ENCODE results near the gene TOR1A.

TOR1A gene, protein sequence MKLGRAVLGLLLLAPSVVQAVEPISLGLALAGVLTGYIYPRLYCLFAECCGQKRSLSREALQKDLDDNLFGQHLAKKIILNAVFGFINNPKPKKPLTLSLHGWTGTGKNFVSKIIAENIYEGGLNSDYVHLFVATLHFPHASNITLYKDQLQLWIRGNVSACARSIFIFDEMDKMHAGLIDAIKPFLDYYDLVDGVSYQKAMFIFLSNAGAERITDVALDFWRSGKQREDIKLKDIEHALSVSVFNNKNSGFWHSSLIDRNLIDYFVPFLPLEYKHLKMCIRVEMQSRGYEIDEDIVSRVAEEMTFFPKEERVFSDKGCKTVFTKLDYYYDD

GRCh38 chr9:129823935-129824601, at the start of gene TOR1A:
Gene TOR1A, minus strand, starts transcription at chr9:129824136. Its CDS starts 51 bp downstream, at chr9:129824085.
- DNase-seq (ENCODE audit: low read depth, low spot score) = peak; percentile 87

DNA sequence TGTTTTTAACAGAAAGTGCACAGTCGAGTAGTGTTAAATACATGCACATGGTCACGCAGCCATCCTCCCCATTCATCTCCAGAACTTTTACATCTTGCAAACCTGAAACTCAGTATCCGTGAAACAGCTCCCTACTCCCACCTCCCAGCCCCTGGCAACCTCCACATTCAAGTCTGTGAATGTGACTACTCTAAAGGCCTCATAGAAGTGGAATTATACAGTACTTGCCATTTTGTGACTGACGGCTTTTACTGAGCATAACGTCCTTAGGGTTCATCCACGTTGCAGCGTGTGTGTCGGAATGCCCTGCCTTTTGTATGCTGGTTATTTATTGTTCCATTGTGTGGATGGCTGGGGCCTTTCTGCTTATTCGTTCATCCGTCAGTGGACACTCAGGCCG, 47.1 kb upstream of the TOR1A start:
- no peak for DNase-seq (ENCODE audit: low read depth, low spot score)

- DNase-seq (ENCODE audit: low read depth, low spot score) = no peak
These were observed 45.9 kb upstream of the TOR1A start for GRCh38 chr9:129869585-129870501.

DNA sequence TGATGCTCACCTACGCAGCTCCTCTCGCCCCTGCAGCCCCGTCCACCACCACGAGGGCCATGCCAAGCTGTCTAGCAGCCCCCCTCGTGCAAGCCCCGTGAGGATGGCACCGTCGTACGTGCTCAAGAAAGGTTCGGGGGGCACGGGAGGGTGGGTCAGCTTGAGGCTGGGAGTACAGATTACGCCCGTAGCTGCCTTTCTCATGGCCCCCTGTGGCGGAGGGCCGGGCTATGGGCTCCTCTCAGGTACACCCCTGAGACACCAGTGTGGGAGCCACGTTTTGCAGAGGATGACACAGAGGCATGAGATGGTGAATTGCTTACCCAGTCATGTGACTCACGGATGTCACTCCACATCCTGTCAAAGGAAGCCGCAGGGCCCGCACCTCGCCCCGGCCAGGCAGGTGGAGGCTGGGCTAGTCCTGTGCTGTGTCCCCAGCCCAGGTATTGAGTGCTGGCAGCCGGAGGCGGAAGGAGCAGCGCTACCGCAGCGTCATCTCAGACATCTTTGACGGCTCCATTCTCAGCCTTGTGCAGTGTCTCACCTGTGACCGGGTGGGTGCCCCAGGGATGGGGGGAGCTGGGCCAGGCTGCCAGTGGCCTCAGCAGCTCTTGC, 45.0 kb upstream of the TOR1A start:
- no peak for DNase-seq (ENCODE audit: low read depth, low spot score)

DNA sequence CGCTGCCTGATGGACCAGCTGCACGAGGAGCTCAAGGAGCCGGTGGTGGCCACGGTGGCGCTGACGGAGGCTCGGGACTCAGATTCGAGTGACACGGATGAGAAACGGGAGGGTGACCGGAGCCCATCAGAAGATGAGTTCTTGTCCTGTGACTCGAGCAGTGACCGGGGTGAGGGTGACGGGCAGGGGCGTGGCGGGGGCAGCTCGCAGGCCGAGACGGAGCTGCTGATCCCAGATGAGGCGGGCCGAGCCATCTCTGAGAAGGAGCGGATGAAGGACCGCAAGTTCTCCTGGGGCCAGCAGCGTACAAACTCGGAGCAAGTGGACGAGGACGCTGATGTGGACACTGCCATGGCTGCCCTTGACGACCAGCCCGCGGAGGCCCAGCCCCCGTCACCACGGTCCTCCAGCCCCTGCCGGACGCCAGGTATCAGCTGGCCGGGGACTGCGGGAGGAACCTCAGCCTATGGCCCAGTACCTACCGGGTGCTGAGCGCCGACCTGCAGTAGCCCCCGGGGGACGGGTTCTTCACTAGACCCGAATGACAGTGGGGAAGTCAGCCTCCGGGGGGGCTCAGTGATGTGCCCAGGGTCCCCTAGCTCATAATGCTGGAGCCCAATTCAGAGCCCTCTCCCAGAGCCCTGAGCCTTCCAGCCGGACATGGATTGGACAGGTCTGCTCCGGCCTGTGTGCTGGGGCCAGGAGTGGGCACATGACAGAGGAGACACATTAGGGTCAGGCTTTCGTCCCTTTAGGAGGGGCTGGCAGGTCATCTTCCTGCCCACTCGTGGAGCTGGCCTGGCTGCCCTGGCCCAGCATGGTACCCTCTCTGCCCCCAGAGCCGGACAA, 44.3 kb upstream of the TOR1A start:
- no peak for DNase-seq (ENCODE audit: low read depth, low spot score)

GRCh38 chr9:129867136-129868022, 43.4 kb upstream of the TOR1A start:
- DNase-seq (ENCODE audit: low read depth, low spot score) = no peak

GRCh38 chr9:129866394-129867135, 42.6 kb upstream of the TOR1A start:
- DNase-seq (ENCODE audit: low read depth, low spot score) = no peak

GRCh38 chr9:129865668-129866320, 41.9 kb upstream of the TOR1A start:
- DNase-seq (ENCODE audit: low read depth, low spot score) = no peak

DNA sequence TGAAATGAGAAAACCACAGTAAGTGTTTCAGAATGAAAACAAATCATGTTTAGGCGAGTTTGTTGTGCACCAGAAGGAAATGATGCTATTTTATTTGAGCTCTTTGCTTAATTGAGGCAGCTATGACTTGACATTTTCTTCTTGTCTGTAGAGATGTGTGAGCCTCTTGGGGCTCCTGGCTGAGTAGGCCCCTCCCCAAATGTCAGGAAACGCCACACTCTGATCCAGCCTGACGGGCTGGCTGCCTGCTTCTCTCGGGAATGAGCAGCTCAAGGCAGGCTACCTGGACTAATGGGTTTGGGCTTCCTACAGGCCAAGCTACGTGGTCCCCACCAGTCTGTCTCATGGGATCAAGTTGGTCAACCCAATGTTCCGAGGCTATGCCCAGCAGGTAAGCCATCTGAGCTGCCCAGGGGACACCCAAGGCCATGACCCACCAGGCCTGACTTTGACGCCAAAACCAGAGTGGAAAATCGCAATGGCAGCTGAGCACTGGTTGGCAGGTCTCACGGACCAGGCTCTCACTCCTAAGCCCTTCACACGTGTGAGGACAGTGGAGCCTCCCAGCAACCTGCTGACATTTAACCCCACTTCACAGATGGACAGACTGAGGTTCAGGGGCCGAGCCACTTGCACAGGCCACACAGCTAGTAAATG, 41.2 kb upstream of the TOR1A start:
- no peak for DNase-seq (ENCODE audit: low read depth, low spot score)

- DNase-seq (ENCODE audit: low read depth, low spot score) = no peak
These were observed 39.2 kb upstream of the TOR1A start for GRCh38 chr9:129863059-129863690.

GRCh38 chr9:129861447-129861827, 37.5 kb upstream of the TOR1A start:
- no peak for DNase-seq (ENCODE audit: low read depth, low spot score)

DNA sequence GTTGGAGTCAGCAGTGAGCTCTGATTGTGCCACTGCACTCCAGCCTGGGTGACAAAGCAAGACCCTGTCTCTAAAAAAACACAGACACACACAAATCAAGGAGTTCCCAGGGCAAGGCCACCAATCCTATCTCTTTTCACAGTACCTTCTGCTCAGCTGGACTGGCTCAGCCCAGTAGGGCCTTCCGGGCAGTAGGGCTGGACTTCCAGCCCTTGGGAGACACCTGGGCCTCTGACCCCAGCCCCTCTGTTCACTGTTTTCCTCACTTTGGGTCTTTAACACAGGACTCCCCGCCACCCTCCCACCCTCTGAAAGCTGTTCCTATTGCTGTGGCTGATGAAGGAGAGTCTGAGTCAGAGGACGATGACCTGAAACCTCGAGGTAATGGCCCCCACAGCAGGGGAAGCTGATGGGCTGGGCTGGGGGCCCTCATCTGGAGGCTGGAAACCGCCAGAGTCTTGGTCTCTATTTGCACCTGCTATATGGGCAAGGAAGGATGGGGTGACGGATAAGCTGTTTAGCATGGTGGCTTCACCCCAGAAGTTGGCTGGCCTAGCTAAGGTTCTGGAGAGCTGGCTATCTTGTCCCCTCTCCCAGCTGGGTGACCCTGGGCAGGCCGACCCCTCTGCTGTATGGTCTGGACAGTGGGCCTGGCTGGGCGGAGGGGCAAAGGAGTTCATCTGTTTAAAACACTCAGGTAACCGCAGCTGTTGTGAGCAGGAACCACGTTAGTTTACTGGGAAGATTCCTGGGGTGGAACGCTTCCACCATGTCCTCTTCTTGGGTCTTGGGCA, 36.9 kb upstream of the TOR1A start:
- DNase-seq (ENCODE audit: low read depth, low spot score) = no peak

GRCh38 chr9:129858167-129858962, 34.4 kb upstream of the TOR1A start:
- DNase-seq (ENCODE audit: low read depth, low spot score) = no peak

- no peak for DNase-seq (ENCODE audit: low read depth, low spot score)
These were observed 33.3 kb upstream of the TOR1A start for GRCh38 chr9:129857207-129857606.

DNA sequence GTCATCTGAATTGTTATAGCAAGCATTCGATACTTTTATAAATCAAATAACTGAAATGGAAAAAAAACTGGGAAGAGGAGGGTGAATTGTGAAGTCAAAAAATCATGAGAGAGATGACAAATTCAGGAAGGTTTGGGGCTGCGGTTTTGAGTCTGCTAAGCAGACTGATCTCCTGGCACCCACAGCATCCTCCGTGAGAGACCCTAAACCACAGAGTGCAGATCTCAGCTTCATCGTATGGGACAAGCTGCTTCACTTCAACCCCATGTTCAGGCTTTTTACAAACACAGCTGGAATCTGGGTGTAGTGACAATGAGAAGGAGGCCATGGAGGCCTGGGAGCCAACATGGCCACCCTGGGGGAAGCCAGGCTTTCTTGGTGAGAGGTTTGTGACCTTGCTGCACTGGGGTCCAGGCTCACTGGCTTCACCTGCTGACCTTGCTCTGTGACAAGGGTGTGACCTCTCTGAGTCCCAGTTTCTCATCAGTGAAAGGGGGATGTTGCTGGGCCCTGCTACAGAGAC, 30.7 kb upstream of the TOR1A start:
- no peak for DNase-seq (ENCODE audit: low read depth, low spot score)

- DNase-seq (ENCODE audit: low read depth, low spot score) = no peak
These were observed 29.7 kb upstream of the TOR1A start for GRCh38 chr9:129853614-129854013.

Measured in iPS DF 19.7 (cell line).